H9 (cell line): Measurements from ENCODE around the gene PLXNA4. TPM values are rescaled to one million over a fixed set of nuclear protein-coding genes. Genes with fewer than 3 reads are reported as not detected.

Experiments
- DNase-seq: peaks from one replicate; pipeline ENCODE4 v3.0.0-alpha.2; 2017
- H2AFZ ChIP-seq: one replicate; pipeline ENCODE4 v1.6.1; 2013; ENCODE audit warnings: mild to moderate bottlenecking, low read length, control low read depth, moderate library complexity
- H2AK5ac ChIP-seq: 2 replicates; pipeline ENCODE4 v1.6.1; 2013; ENCODE audit warnings: low read length, control low read depth, mixed read lengths; ENCODE audit not compliant: insufficient read length
- H2BK120ac ChIP-seq: one replicate; pipeline ENCODE4 v1.6.1; 2013; ENCODE audit warnings: low read depth, mild to moderate bottlenecking, low read length, control low read depth, inconsistent platforms; ENCODE audit not compliant: poor library complexity, severe bottlenecking
- H2BK12ac ChIP-seq: 2 replicates; pipeline ENCODE4 v1.6.1; 2013; ENCODE audit warnings: low read length, control low read depth, mixed read lengths, low read depth; ENCODE audit not compliant: insufficient read length
- H2BK15ac ChIP-seq: 2 replicates; pipeline ENCODE4 v1.6.1; 2013; ENCODE audit warnings: low read depth, low read length, control low read depth
- H2BK20ac ChIP-seq: one replicate; pipeline ENCODE4 v1.6.1; 2013; ENCODE audit warnings: low read depth, mild to moderate bottlenecking, low read length, control low read depth, inconsistent platforms; ENCODE audit not compliant: poor library complexity, severe bottlenecking
- H2BK5ac ChIP-seq: 2 replicates; pipeline ENCODE4 v1.6.1; 2013; ENCODE audit warnings: low read length, control low read depth, mixed read lengths; ENCODE audit not compliant: insufficient read length
- H3K14ac ChIP-seq: 2 replicates; pipeline ENCODE4 v1.6.1; 2013; ENCODE audit warnings: low read length, control low read depth; ENCODE audit not compliant: insufficient read depth
- H3K18ac ChIP-seq: 2 replicates; pipeline ENCODE4 v1.6.1; 2013; ENCODE audit warnings: low read depth, mild to moderate bottlenecking, mixed read lengths, low read length, control low read depth; ENCODE audit not compliant: insufficient read length
- H3K23ac ChIP-seq: 2 replicates; pipeline ENCODE4 v1.6.1; 2013; ENCODE audit warnings: low read length, control low read depth, mixed read lengths, low read depth; ENCODE audit not compliant: insufficient read length
- H3K23me2 ChIP-seq: 2 replicates; pipeline ENCODE4 v1.6.1; 2013; ENCODE audit warnings: low read depth, mild to moderate bottlenecking, mixed read lengths, low read length, control low read depth; ENCODE audit not compliant: insufficient read length, poor library complexity, severe bottlenecking
- H3K27ac ChIP-seq: 2 replicates; pipeline ENCODE4 v1.5.1; 2013; ENCODE audit warnings: low read length, control low read depth, mixed read lengths, low read depth; ENCODE audit not compliant: insufficient read length
- H3K27me3 ChIP-seq: 2 replicates; pipeline ENCODE4 v1.6.1; 2013; ENCODE audit warnings: low read length, control low read depth, inconsistent platforms; ENCODE audit not compliant: insufficient read depth
- H3K4ac ChIP-seq: 2 replicates; pipeline ENCODE4 v1.6.1; 2013; ENCODE audit warnings: low read depth, mild to moderate bottlenecking, control low read depth, inconsistent platforms, low read length, moderate library complexity
- H3K4me1 ChIP-seq: 2 replicates; pipeline ENCODE4 v1.6.1; 2013; ENCODE audit warnings: low read length, control low read depth, inconsistent platforms; ENCODE audit not compliant: insufficient read depth
- H3K4me2 ChIP-seq: 2 replicates; pipeline ENCODE4 v1.6.1; 2013; ENCODE audit warnings: low read length, control low read depth, mixed read lengths; ENCODE audit not compliant: insufficient read length, insufficient read depth
- H3K56ac ChIP-seq: 2 replicates; pipeline ENCODE4 v1.6.1; 2013; ENCODE audit warnings: low read depth, mild to moderate bottlenecking, mixed read lengths, low read length, control low read depth; ENCODE audit not compliant: insufficient read length
- H3K79me1 ChIP-seq: 2 replicates; pipeline ENCODE4 v1.6.1; 2013; ENCODE audit warnings: low read depth, mild to moderate bottlenecking, moderate library complexity, low read length, control low read depth, inconsistent platforms; ENCODE audit not compliant: insufficient read depth, poor library complexity, severe bottlenecking
- H3K79me2 ChIP-seq: 2 replicates; pipeline ENCODE4 v1.6.1; 2013; ENCODE audit warnings: low read length, control low read depth, inconsistent platforms; ENCODE audit not compliant: insufficient read depth
- H3K9ac ChIP-seq: 2 replicates; pipeline ENCODE4 v1.6.1; 2013; ENCODE audit warnings: low read length, control low read depth, mixed read lengths; ENCODE audit not compliant: insufficient read length; ENCODE audit errors: extremely low read depth
- H3K9me3 ChIP-seq: one replicate; pipeline ENCODE4 v1.6.1; 2013; ENCODE audit warnings: low read depth, low read length, inconsistent platforms; ENCODE audit not compliant: control insufficient read depth
- H3T11ph ChIP-seq: one replicate; pipeline ENCODE4 v1.6.1; 2013; ENCODE audit warnings: mild to moderate bottlenecking, low read length, control low read depth, inconsistent platforms
- H4K20me1 ChIP-seq: one replicate; pipeline ENCODE4 v1.6.1; 2013; ENCODE audit not compliant: control insufficient read depth, insufficient read length, insufficient read depth
- H4K5ac ChIP-seq: 2 replicates; pipeline ENCODE4 v1.6.1; 2013; ENCODE audit warnings: low read depth, mild to moderate bottlenecking, mixed read lengths, low read length, control low read depth; ENCODE audit not compliant: insufficient read length
- H4K8ac ChIP-seq: replicated peaks from 2 replicates; pipeline ENCODE4 v1.6.1; 2013; ENCODE audit warnings: low read length, control low read depth, mixed read lengths, low read depth; ENCODE audit not compliant: insufficient read length
- H4K91ac ChIP-seq: 2 replicates; pipeline ENCODE4 v1.6.1; 2013; ENCODE audit warnings: low read depth, mild to moderate bottlenecking, moderate library complexity, mixed read lengths, low read length, control low read depth; ENCODE audit not compliant: insufficient read length
- H3K27ac Mint-ChIP-seq, 3 experiments: 2 replicates in 2 of 3; 3 replicates in 1 of 3; pipeline ENCODE4 v1.8.0; 2020 to 2021; ENCODE audit warnings: mixed read lengths in 3 of 3, mild to moderate bottlenecking in 1 of 3, moderate library complexity in 1 of 3
- H3K27me3 Mint-ChIP-seq: 2 replicates; pipeline ENCODE4 v1.8.0; 2021; ENCODE audit warnings: low read depth, mild to moderate bottlenecking, moderate library complexity, mixed read lengths
- H3K36me3 Mint-ChIP-seq, 3 experiments: 2 replicates in 2 of 3; 3 replicates in 1 of 3; pipeline ENCODE4 v1.8.0; 2020 to 2021; ENCODE audit warnings: low read depth in 3 of 3, mixed read lengths in 3 of 3; ENCODE audit not compliant: insufficient read depth in 1 of 3
- H3K4me1 Mint-ChIP-seq, 2 experiments: 2 replicates each; pipeline ENCODE4 v1.8.0; 2020; ENCODE audit warnings: mixed read lengths in 2 of 2
- H3K4me3 Mint-ChIP-seq, 2 experiments: 2 replicates in 1 of 2; 3 replicates in 1 of 2; pipeline ENCODE4 v1.8.0; 2020 to 2021; ENCODE audit warnings: mild to moderate bottlenecking in 2 of 2, mixed read lengths in 2 of 2, moderate library complexity in 1 of 2
- H3K9me3 Mint-ChIP-seq, 2 experiments: 2 replicates in 1 of 2; 3 replicates in 1 of 2; pipeline ENCODE4 v1.8.0; 2020; ENCODE audit warnings: mild to moderate bottlenecking in 2 of 2, mixed read lengths in 2 of 2, moderate library complexity in 1 of 2
- CTCF ChIP-seq: fragments of 200-600 bp; sonication (generic); conservative IDR thresholded peaks from 3 replicates; pipeline ENCODE4 v1.8.0; 2021; ENCODE audit warnings: antibody characterized with exemption, mild to moderate bottlenecking
- WGBS: extraction: QIAGEN DNeasy Blood & Tissue Kit; methylation state at CpG from one replicate; pipeline ENCODE4 v1.1.7; 2013; ENCODE audit warnings: missing lambda C conversion rate, low lambda C conversion rate, mixed read lengths; ENCODE audit not compliant: insufficient read length; ENCODE audit errors: extremely low coverage; 5-methylcytosine and 5-hydroxymethylcytosine counted together
- total RNA-seq: library from RNA; stranded (reverse); gene quantifications from 2 replicates; pipeline ENCODE4 v1.2.1, GENCODE V29; 2021

PLXNA4 gene
- total RNA-seq, 1 experiment from 2014 or later: 0.35 TPM

GRCh38 chr7:132509643-132510042 lies 66.6 kb downstream of the PLXNA4 start:
- Histone ChIP-seq H2BK20ac (no peak overlapping the region), H3K4me2 (no peak overlapping the region), H3K79me2 (no peaks in the 10 kb centered on the region), H2BK15ac (no peak overlapping the region), H2BK12ac (no peak overlapping the region), H2BK120ac (no peak overlapping the region), H3K18ac (no peak overlapping the region), H4K8ac (no peak overlapping the region), H3K23me2 (no peaks in the 10 kb centered on the region), H2AFZ (no peak overlapping the region), H3K27me3 (no peaks in the 10 kb centered on the region), H2AK5ac (no peak overlapping the region), H3K79me1 (no peaks in the 10 kb centered on the region), H3K4ac (no peak overlapping the region), H3T11ph (no peak overlapping the region), H3K56ac (no peak overlapping the region), H4K91ac (no peak overlapping the region), H4K5ac (no peak overlapping the region), H4K20me1 (no peaks in the 10 kb centered on the region), H3K23ac (no peak overlapping the region), H3K9ac (no peak overlapping the region), H3K27ac (no peak overlapping the region), H3K14ac (no peak overlapping the region), H3K9me3 (no peaks in the 10 kb centered on the region), H3K4me1 (no peaks in the 10 kb centered on the region), H2BK5ac (no peak overlapping the region)
- Mint-ChIP-seq H3K4me1 (peaks cover 0 to 3% of the 10 kb centered on the region in 2 experiments; a peak in 2 of 4 replicates), H3K27me3 (peaks cover 21% of the 10 kb centered on the region), H3K27ac (no peak overlapping the region), H3K9me3 (no peaks in the 10 kb centered on the region), H3K4me3 (no peak overlapping the region), H3K36me3 (no peaks in the 10 kb centered on the region)
- WGBS: no CpG with 5 or more reads among the region's 4 CpGs
- no peak for TF ChIP-seq CTCF
- no peak for DNase-seq
